Gastrocnemius medialis (tissue), 4 donors: ENCODE data around the gene NPL.

Experiments
- POLR2A ChIP-seq, 2 donors: fragments of 450-650 bp; IDR thresholded peaks; one replicate each; pipeline ENCODE4 v1.6.1; 2017; ENCODE audit warnings: antibody characterized with exemption in 2 of 2, mild to moderate bottlenecking in 2 of 2, moderate library complexity in 2 of 2
- TF ChIP-seq, protein P1 (sequence below), 5 experiments: fragments of 450-650 bp in 3 of 5; fragments of 200-600 bp in 2 of 5; sonication (generic) in 2 of 5; IDR thresholded peaks in 4 of 5; conservative IDR thresholded peaks in 1 of 5; 1 replicate in 4 of 5; 2 replicates in 1 of 5; pipeline ENCODE4 v1.5.1; 2016 to 2019; ENCODE audit warnings: antibody characterized with exemption in 5 of 5, mild to moderate bottlenecking in 3 of 5, moderate library complexity in 3 of 5

DNA sequence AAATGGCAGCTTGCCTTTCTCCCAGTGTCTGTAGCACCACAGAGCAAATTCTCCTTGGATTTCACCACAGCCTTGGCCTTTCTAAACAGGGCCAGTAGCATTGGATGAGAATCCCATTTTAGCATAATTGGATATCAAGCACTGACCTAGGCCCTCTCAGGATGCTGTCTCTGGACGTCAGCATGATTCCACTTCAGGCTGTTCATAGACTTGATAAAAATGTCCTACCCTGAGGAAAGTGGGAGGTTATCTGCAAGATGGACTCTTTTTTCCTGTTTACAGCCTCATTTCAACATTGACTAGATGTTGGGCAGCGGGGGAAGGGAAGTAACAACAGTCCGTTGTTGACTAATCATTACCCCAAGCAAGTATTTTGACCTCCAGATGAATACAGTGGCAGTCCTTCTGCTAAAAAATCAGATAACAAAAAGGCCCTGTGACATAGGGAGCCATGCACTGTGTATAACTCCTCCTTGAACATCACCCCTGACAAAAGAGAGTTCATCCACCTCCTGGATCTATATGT is 5.2 kb downstream of the NPL start:
- TF ChIP-seq POLR2A (IDR thresholded peaks at IDR 0.05): no peak
- TF ChIP-seq, protein P1, sequence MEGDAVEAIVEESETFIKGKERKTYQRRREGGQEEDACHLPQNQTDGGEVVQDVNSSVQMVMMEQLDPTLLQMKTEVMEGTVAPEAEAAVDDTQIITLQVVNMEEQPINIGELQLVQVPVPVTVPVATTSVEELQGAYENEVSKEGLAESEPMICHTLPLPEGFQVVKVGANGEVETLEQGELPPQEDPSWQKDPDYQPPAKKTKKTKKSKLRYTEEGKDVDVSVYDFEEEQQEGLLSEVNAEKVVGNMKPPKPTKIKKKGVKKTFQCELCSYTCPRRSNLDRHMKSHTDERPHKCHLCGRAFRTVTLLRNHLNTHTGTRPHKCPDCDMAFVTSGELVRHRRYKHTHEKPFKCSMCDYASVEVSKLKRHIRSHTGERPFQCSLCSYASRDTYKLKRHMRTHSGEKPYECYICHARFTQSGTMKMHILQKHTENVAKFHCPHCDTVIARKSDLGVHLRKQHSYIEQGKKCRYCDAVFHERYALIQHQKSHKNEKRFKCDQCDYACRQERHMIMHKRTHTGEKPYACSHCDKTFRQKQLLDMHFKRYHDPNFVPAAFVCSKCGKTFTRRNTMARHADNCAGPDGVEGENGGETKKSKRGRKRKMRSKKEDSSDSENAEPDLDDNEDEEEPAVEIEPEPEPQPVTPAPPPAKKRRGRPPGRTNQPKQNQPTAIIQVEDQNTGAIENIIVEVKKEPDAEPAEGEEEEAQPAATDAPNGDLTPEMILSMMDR (IDR thresholded peaks at IDR 0.05 in 4 of 5, conservative IDR thresholded peaks at IDR 0.05 in 1 of 5): no peak
